HK-2 (cell line): Measurements from ENCODE around the gene MTMR4.
"Not testable (repeated sequence)": the region's sequence is repeated elsewhere in the genome, so short reads cannot be mapped to it uniquely, and the experiment has no call there.

Experiments
- DNase-seq: peaks from one replicate; pipeline ENCODE4 v3.0.0-alpha.2; 2018; ENCODE audit not compliant: unreplicated experiment

MTMR4 gene

GRCh38 chr17:58492238-58493121, 22.0 kb downstream of the MTMR4 start:
- no peak for DNase-seq

DNA sequence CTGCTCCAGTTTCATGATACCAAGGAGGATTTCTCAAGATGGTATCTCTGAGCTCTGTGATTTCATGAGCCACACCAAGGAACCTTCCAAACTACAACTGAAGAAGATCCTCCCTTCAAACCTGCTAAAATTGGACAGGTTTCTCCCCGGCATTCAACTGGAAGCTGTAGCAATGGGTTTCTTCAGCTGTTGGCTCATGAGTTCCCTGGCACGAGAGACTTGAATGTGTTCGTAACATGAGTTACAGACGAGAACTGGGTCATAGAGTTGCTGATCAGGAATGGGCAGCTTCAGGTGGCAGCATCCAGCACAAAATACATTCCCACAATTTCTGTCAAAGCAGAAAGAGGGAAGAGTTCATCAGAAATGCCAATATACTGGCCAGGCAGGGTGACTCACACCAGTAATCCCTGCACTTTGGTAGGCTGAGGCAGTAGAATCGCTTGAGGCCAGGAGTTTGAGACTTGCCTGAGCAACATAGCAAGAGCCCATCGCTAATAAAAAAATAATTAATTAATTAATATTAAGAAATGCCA, 22.9 kb downstream of the MTMR4 start:
- no peak for DNase-seq

DNA sequence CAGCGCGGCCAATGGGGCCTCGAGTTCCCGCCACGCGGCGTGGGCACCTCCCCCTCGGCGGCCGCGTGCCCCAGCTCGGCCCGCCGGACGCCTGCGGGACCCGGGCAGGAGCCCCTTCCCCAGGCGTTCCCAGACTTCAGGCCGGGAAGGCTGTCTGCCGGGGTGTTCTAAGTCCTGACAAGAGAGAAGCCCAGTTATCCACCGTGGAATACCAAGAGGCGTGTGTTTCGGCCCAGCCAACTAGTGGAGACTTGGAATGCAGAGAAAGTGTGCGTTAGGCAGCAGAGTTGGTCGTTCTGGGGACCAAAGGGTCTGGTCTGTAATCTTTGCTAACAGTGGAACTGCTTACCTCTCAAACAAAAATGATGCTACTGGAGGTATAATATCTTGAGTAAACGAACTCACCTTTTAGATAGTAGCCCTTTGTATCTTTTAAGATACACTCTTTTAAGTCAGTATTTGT, 26.0 kb downstream of the MTMR4 start:
- no peak for DNase-seq

DNA sequence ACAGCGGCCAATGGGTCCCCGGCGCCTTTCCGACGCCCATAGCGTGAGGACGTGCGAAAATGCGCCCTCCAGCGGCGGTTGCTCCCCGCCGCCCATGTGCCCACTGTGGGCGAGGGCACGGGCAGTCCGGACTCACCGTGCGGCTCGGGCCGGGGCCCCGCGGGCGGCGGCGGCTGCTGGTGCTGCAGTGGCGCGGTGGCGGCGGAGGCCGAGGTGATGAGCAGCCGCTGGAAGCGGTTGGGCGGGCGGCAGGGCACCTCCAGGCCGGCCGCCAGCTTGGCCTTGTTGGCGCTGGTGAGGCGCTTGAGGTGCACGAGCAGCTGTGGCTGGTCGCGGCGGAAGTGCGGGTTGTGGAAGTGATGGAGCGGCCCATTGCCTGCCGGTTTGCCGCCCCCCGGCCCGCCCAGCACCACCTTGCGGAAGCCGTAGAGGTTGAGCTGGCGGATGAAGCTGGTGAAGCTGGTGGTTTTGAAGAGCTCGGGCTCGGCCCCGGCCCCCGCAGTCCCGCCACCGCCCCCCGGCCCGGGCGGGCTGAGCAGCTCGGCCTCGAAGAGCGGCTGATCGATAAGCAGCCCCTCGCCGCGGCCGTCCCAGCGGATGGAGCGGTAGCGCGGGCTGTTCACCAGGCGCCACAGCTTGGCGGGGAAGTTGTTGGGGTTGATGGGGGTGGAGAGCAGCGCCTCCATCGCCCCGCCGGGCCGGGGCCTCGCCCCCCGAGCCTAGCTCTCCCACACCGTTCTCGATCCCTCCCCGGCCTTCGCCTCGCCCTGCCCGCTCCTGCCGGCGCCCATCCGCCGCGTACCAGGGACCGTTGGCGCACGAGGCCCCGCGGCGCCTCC, 26.6 kb downstream of the MTMR4 start, which contains the start of gene HSF5:
Gene HSF5, minus strand, starts transcription at position 820 of the 839 bp plus-strand sequence. Its CDS starts 134 bp downstream, at position 686.
- no peak for DNase-seq

DNA sequence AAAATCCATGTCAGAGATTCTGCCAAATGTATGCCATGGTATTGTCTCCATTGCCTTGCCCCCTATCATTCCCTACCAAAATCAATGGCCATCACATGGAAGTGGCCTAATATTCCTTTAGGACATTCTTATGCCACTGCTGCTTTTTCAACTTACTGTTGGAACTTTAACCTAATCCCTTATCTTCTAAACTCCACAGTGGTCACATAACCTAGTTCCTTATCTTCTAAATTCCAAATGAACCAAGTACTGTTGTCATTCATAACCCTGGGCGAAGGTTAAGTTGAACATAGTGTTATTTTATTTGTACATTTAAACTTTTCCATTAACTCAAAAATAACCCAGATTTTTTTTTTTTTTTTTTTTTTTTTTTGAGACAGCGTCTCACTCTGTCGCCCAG, 29.8 kb downstream of the MTMR4 start:
- DNase-seq, result no peak

DNA sequence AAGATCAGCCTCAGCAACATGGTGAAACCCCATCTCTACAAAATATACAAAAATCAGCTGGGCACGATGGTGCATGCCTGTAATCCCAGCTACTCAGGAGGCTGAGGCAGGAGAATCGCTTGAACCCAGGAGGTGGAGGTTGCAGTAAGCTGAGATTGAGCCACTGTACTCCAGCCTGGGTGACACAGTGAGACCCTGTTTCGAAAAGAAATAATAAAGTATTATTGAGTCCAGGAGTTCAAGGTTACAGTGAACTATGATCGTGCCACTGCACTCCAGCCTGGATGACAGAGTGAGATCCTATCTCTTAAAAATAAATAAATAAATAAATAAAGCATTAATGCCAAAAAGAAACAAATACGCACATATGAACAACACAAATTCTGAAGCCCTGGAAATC, 32.6 kb downstream of the MTMR4 start:
- not testable (repeated sequence) for DNase-seq

DNA sequence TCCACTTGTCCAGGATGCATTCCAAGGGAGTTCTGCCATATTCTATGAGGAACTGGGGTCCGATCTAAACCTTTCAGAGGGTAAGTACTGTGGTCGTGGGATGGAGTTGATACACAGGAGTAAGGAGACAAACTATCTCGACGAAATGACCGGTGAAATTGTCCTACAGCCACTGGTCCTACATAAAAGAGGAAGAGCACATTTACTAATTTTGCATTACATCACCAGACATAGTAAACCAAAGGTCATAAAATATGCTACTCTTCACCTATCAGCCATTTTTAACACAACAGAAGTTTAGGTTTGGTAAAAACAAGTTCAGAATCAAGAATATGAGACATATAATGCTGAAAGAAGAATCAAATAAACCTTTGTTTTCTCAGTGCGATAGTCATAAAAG, 34.3 kb downstream of the MTMR4 start:
- DNase-seq, result no peak

GRCh38 chr17:58476812-58477211, 37.6 kb downstream of the MTMR4 start:
- DNase-seq, result no peak

DNA sequence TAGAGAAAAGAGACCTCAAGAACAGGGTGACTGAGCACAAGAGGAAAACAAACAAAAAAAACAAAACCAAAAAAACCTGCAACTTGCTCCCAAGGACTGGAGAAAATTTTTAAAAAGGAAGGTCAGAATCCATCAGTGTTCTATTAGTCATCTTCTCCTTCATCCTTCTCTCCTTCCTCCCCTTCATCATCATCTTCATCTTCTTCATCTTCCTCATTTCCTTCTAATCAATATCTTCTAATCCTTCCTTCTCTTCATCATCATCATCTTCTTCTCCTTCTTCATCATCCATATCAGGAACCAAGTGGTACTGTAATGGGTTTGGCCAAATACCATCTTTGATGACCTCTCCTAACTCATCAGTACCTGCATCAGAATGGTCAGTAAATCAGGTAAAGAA, 38.5 kb downstream of the MTMR4 start:
- no peak for DNase-seq

GRCh38 chr17:58470356-58470755, 44.1 kb downstream of the MTMR4 start:
- no peak for DNase-seq

GRCh38 chr17:58468944-58469343, 45.5 kb downstream of the MTMR4 start:
- DNase-seq, result no peak

- no peak for DNase-seq
Measured at GRCh38 chr17:58455491-58455890, 58.9 kb downstream of the MTMR4 start.

- peak; percentile 28 for DNase-seq
Measured at GRCh38 chr17:58452738-58453137, 61.7 kb downstream of the MTMR4 start.

GRCh38 chr17:58447039-58447975, 67.1 kb downstream of the MTMR4 start:
- peak; percentile 68 for DNase-seq

DNA sequence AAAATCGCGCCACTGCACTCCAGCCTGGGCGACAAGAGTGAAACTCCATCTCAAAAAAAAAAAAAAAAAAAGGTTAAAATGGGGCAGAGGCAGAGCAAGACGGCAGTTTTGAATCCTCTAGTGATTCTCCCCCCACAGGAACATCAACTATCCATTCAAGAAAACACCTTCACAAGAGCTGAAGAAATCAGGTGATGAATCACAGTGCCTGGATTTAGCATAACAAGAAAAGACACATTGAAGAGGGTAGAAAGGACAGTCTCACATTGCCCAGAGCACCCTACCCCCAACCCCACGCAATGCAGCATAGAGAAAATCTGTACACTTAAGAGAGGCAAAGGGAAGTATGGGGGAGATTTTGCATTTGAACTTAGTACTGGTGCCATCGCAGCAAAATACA, 68.4 kb downstream of the MTMR4 start:
- no peak for DNase-seq
